Renal cortex interstitium (tissue), 11 donors: ENCODE measurements around the gene SORCS2. TPM values are rescaled to one million over a fixed set of nuclear protein-coding genes. Genes with fewer than 3 reads are reported as not detected.

Experiments used
- DNase-seq, 11 donors: peaks; one replicate each; pipeline ENCODE4 v3.0.0-alpha.2; 2013; ENCODE audit warnings: low read depth in 9 of 11, low spot score in 4 of 11; ENCODE audit errors: extremely low read depth in 1 of 11
- polyA plus RNA-seq, 3 donors: library from polyadenylated mRNA; unstranded; fragments of 120-200 nt; gene quantifications; one replicate each; pipeline ENCODE4 v1.2.1, GENCODE V29; 2013; ENCODE audit not compliant: insufficient read length in 3 of 3

SORCS2 gene
- polyA plus RNA-seq, 3 donors = 8.3 to 13.3 (median 9.9) TPM

GRCh38 chr4:7691982-7692381 is 499.6 kb downstream of the SORCS2 start:
- no peak for DNase-seq

GRCh38 chr4:7692451-7693236 is 500.3 kb downstream of the SORCS2 start:
- no peak for DNase-seq

- no peak for DNase-seq
Observed at GRCh38 chr4:7693237-7693608, 500.9 kb downstream of the SORCS2 start.

GRCh38 chr4:7693711-7694110 is 501.4 kb downstream of the SORCS2 start:
- no peak for DNase-seq

GRCh38 chr4:7694324-7694723 is 502.0 kb downstream of the SORCS2 start:
- DNase-seq = no peak

GRCh38 chr4:7697343-7697742 is 505.0 kb downstream of the SORCS2 start:
- DNase-seq = no peak

GRCh38 chr4:7697821-7698220 is 505.5 kb downstream of the SORCS2 start:
- no peak for DNase-seq

- DNase-seq = no peak
Observed at GRCh38 chr4:7698584-7698983, 506.2 kb downstream of the SORCS2 start.

GRCh38 chr4:7699031-7699430 is 506.7 kb downstream of the SORCS2 start:
- peak in 1 of 11 donors; percentile 8 for DNase-seq

- no peak for DNase-seq
Observed at GRCh38 chr4:7699825-7700224, 507.5 kb downstream of the SORCS2 start.

- no peak for DNase-seq
Observed at GRCh38 chr4:7700665-7701064, 508.3 kb downstream of the SORCS2 start.

- no peak for DNase-seq
Observed at GRCh38 chr4:7701866-7702649, 509.7 kb downstream of the SORCS2 start.

- no peak for DNase-seq
Observed at GRCh38 chr4:7703688-7704087, 511.4 kb downstream of the SORCS2 start.

- DNase-seq = no peak
Observed at GRCh38 chr4:7704091-7704490, 511.8 kb downstream of the SORCS2 start.

GRCh38 chr4:7704625-7705024 is 512.3 kb downstream of the SORCS2 start:
- no peak for DNase-seq

GRCh38 chr4:7705062-7705461 is 512.7 kb downstream of the SORCS2 start:
- DNase-seq = no peak

- no peak for DNase-seq
Observed at GRCh38 chr4:7705593-7705992, 513.3 kb downstream of the SORCS2 start.

- no peak for DNase-seq
Observed at GRCh38 chr4:7708238-7708637, 515.9 kb downstream of the SORCS2 start.

- DNase-seq = no peak
Observed at GRCh38 chr4:7708981-7709380, 516.6 kb downstream of the SORCS2 start.

GRCh38 chr4:7709431-7709830 is 517.1 kb downstream of the SORCS2 start:
- no peak for DNase-seq

- DNase-seq = no peak
Observed at GRCh38 chr4:7710126-7710525, 517.8 kb downstream of the SORCS2 start.
